Neuronal stem cell (in vitro differentiated cells): ENCODE measurements around the gene SCN1A.

Experiments
- DNase-seq: peaks from one replicate; pipeline ENCODE4 v3.0.0-alpha.2; 2013; ENCODE audit warnings: low spot score
- H2AFZ ChIP-seq: one replicate; pipeline ENCODE4 v1.6.1; 2013; ENCODE audit warnings: mild to moderate bottlenecking, low read length, inconsistent platforms
- H2AK5ac ChIP-seq: 2 replicates; pipeline ENCODE4 v1.6.1; 2013; ENCODE audit warnings: low read depth, mild to moderate bottlenecking, inconsistent platforms, low read length, moderate library complexity, mixed read lengths
- H2BK120ac ChIP-seq: 2 replicates; pipeline ENCODE4 v1.6.1; 2013; ENCODE audit warnings: low read depth, mild to moderate bottlenecking, inconsistent platforms, low read length, moderate library complexity, mixed read lengths
- H2BK12ac ChIP-seq: one replicate; pipeline ENCODE4 v1.6.1; 2013; ENCODE audit warnings: low read length, inconsistent platforms
- H2BK15ac ChIP-seq: 2 replicates; pipeline ENCODE4 v1.6.1; 2013; ENCODE audit warnings: mild to moderate bottlenecking, low read length, inconsistent platforms, mixed read lengths
- H2BK5ac ChIP-seq: one replicate; pipeline ENCODE4 v1.6.1; 2013; ENCODE audit warnings: inconsistent platforms, mild to moderate bottlenecking, low read length, moderate library complexity
- H3K14ac ChIP-seq: one replicate; pipeline ENCODE4 v1.6.1; 2013; ENCODE audit warnings: low read length, inconsistent platforms
- H3K18ac ChIP-seq: 2 replicates; pipeline ENCODE4 v1.6.1; 2013; ENCODE audit warnings: low read length, inconsistent platforms
- H3K23ac ChIP-seq: 2 replicates; pipeline ENCODE4 v1.6.1; 2013; ENCODE audit warnings: low read depth, mild to moderate bottlenecking, mixed read lengths, low read length, inconsistent platforms; ENCODE audit not compliant: poor library complexity
- H3K27ac ChIP-seq: replicated peaks from 3 replicates; pipeline ENCODE4 v1.5.1; 2013; ENCODE audit warnings: low read length, inconsistent platforms
- H3K27me3 ChIP-seq, 3 experiments: 2 replicates each; pipeline ENCODE4 v1.6.1; 2013; ENCODE audit warnings: low read length in 3 of 3, mild to moderate bottlenecking in 2 of 3, inconsistent platforms in 1 of 3, low read depth in 1 of 3, mixed read lengths in 1 of 3, moderate library complexity in 1 of 3; ENCODE audit not compliant: control insufficient read depth in 3 of 3, insufficient read depth in 3 of 3
- H3K36me3 ChIP-seq, 2 donors: replicated peaks in 1 of 2; 2 replicates each; pipeline ENCODE4 v1.6.1; 2013; ENCODE audit warnings: low read length in 2 of 2; ENCODE audit not compliant: control insufficient read depth in 2 of 2, insufficient read depth in 2 of 2
- H3K4ac ChIP-seq: 2 replicates; pipeline ENCODE4 v1.6.1; 2013; ENCODE audit warnings: inconsistent platforms, mild to moderate bottlenecking, low read length, moderate library complexity
- H3K4me1 ChIP-seq, 2 donors: 1 replicate in 1 of 2; 2 replicates in 1 of 2; pipeline ENCODE4 v1.6.1; 2013; ENCODE audit warnings: low read length in 2 of 2, low read depth in 1 of 2; ENCODE audit not compliant: control insufficient read depth in 2 of 2, insufficient read depth in 1 of 2
- H3K4me2 ChIP-seq: one replicate; pipeline ENCODE4 v1.6.1; 2013; ENCODE audit warnings: mild to moderate bottlenecking, low read length, inconsistent platforms; ENCODE audit not compliant: insufficient read depth, poor library complexity, severe bottlenecking
- H3K4me3 ChIP-seq, 2 donors: 2 replicates each; pipeline ENCODE4 v1.5.1; 2013; ENCODE audit warnings: low read length in 2 of 2, mild to moderate bottlenecking in 2 of 2, inconsistent platforms in 1 of 2, moderate library complexity in 1 of 2
- H3K79me1 ChIP-seq: one replicate; pipeline ENCODE4 v1.6.1; 2013; ENCODE audit warnings: low read depth, mild to moderate bottlenecking, inconsistent platforms, low read length, moderate library complexity
- H3K9ac ChIP-seq: one replicate; pipeline ENCODE4 v1.6.1; 2013; ENCODE audit warnings: mild to moderate bottlenecking, low read depth, low read length, inconsistent platforms; ENCODE audit not compliant: poor library complexity
- H3K9me3 ChIP-seq, 2 donors: replicated peaks in 1 of 2; 2 replicates each; pipeline versions ENCODE3 to v1.6.1; 2013; ENCODE audit warnings: low read length in 2 of 2, mild to moderate bottlenecking in 2 of 2, inconsistent platforms in 1 of 2, low read depth in 1 of 2, mixed read lengths in 1 of 2, moderate library complexity in 1 of 2; ENCODE audit not compliant: control insufficient read depth in 2 of 2, insufficient read depth in 1 of 2
- H4K8ac ChIP-seq: one replicate; pipeline ENCODE4 v1.6.1; 2013; ENCODE audit warnings: low read depth, mild to moderate bottlenecking, inconsistent platforms, low read length, moderate library complexity
- H4K91ac ChIP-seq: one replicate; pipeline ENCODE4 v1.6.1; 2013; ENCODE audit warnings: low read length, low read depth, mild to moderate bottlenecking, inconsistent platforms; ENCODE audit not compliant: poor library complexity
- WGBS, 2 donors: extraction: QIAGEN DNeasy Blood & Tissue Kit; methylation state at CpG; one replicate each; pipeline ENCODE4 v1.1.7; 2013; ENCODE audit warnings: missing lambda C conversion rate in 2 of 2, mixed read lengths in 1 of 2; ENCODE audit not compliant: insufficient read length in 2 of 2, insufficient replicate concordance in 1 of 2; ENCODE audit errors: extremely low coverage in 2 of 2; 5-methylcytosine and 5-hydroxymethylcytosine counted together

The SCN1A gene

DNA sequence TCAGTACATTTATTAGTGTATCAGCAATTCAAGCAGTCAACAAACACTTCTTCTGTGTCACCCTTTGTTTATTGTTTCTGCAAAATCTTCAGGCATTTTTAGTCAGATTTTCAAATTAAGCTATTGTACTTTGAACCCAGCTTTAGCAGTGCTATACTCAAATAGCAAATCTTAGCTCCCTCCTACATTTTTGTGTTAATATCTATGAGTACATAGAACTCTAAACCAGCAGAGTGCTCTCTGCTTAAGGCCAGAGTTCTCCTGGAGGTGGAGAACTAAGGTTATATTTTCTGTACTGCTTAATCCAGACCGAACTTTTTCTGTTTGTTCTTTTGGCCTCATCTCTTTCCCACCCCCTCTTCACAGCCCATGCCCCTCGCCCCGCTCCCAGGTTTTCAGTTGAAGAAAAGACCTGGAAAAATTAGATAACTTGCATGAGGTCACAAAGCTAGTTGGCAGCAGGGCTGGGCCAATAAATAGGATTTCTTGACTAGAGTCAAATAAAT is 29.2 kb upstream of the SCN1A start:
- Histone ChIP-seq H3K4me2 (no peak overlapping the region), H3K4me1 (no peaks in the 10 kb centered on the region), H3K79me1 (no peaks in the 10 kb centered on the region), H2BK15ac (no peak overlapping the region), H3K18ac (no peak overlapping the region), H4K8ac (no peak overlapping the region), H2AK5ac (no peak overlapping the region), H2BK120ac (no peak overlapping the region), H3K27ac (no peak overlapping the region), H3K4ac (no peak overlapping the region), H3K9ac (no peak overlapping the region), H2AFZ (no peak overlapping the region), H4K91ac (no peak overlapping the region), H2BK12ac (no peak overlapping the region), H3K23ac (no peak overlapping the region), H3K4me3 (no peak overlapping the region), H2BK5ac (no peak overlapping the region), H3K9me3 (no peaks in the 10 kb centered on the region), H3K36me3 (no peaks in the 10 kb centered on the region), H3K14ac (no peak overlapping the region), H3K27me3 (no peaks in the 10 kb centered on the region)
- WGBS, 2 donors = no CpG with 5 or more reads among the region's 3 CpGs
- no peak for DNase-seq

DNA sequence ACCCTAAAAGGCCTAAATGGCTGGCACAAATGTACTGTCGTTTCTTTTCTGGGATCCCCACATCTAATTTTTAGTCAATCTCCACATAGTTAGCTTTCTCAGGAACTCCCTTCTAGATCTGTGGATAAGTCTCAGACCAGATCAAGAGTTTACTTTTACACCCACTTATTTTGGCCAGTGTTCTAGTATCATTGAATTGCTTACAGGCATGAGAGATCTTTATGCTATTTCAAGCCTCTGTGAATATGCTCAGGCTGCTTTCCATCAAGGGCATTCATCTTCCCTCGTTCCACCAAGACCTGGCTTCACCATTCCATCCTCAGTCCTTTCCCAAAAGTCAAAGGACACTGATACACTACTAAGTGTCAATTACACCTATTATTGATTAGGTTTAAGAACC is 27.8 kb upstream of the SCN1A start:
- no peak overlapping the region for H4K91ac ChIP-seq
- H3K14ac ChIP-seq = no peak overlapping the region
- no peak overlapping the region for H3K4me3 ChIP-seq
- no peaks in the 10 kb centered on the region for H3K9me3 ChIP-seq
- H2BK5ac ChIP-seq = no peak overlapping the region
- no peak overlapping the region for H4K8ac ChIP-seq
- DNase-seq = no peak
- H2AK5ac ChIP-seq = no peak overlapping the region
- no peak overlapping the region for H3K18ac ChIP-seq
- H3K9ac ChIP-seq = no peak overlapping the region
- H3K23ac ChIP-seq = no peak overlapping the region
- H3K4ac ChIP-seq = no peak overlapping the region
- H2BK15ac ChIP-seq = no peak overlapping the region
- no peaks in the 10 kb centered on the region for H3K36me3 ChIP-seq
- no peak overlapping the region for H3K4me2 ChIP-seq
- no peak overlapping the region for H2BK120ac ChIP-seq
- H3K27ac ChIP-seq = no peak overlapping the region
- no CpG with 5 or more reads among the region's 2 CpGs for WGBS, 2 donors
- no peaks in the 10 kb centered on the region for H3K4me1 ChIP-seq
- H2AFZ ChIP-seq = no peak overlapping the region
- no peaks in the 10 kb centered on the region for H3K27me3 ChIP-seq
- no peak overlapping the region for H2BK12ac ChIP-seq
- no peaks in the 10 kb centered on the region for H3K79me1 ChIP-seq

DNA sequence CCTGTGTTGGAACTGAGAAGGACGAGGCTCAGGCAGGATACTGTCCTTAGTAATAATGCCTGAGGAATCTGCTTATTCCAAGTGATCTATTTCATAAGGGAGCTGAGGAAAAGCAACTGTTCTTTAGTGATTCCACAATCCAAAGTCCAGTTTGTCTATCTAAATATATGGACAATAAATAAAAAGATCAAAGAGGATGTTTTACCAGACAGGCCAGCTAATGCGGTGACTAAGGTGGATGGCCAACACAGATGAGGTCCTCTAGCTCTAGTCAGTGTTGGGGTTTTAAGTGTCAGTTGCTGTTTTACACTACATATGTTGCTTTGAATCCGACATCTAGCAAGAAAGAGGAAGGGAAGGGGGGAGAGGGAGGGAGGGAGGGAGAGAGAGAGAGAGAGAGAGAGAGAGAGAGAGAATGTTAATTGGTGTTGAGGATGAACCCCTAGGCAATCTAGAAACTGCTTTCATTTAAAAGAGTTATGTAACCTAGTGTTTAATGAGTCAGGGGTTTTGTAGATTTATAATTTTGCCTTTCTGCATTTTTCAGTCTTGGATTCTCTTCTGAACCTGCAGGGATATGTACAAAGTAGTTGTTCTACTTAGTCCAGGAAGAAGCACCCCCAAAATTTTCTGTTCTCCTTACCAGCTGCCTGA is 27.0 kb upstream of the SCN1A start:
- Histone ChIP-seq H3K36me3 (no peaks in the 10 kb centered on the region), H2AK5ac (no peak overlapping the region), H3K27me3 (no peaks in the 10 kb centered on the region), H3K18ac (no peak overlapping the region), H2BK15ac (no peak overlapping the region), H3K9ac (no peak overlapping the region), H3K79me1 (no peaks in the 10 kb centered on the region), H2BK12ac (no peak overlapping the region), H2AFZ (no peak overlapping the region), H2BK120ac (no peak overlapping the region), H3K23ac (no peak overlapping the region), H3K14ac (no peak overlapping the region), H3K9me3 (no peaks in the 10 kb centered on the region), H3K4me1 (no peaks in the 10 kb centered on the region), H4K91ac (no peak overlapping the region), H3K4me2 (no peak overlapping the region), H3K27ac (no peak overlapping the region), H2BK5ac (no peak overlapping the region), H3K4me3 (no peak overlapping the region), H4K8ac (no peak overlapping the region), H3K4ac (no peak overlapping the region)
- no peak for DNase-seq
- WGBS, 2 donors = no CpG with 5 or more reads among the region's 3 CpGs

DNA sequence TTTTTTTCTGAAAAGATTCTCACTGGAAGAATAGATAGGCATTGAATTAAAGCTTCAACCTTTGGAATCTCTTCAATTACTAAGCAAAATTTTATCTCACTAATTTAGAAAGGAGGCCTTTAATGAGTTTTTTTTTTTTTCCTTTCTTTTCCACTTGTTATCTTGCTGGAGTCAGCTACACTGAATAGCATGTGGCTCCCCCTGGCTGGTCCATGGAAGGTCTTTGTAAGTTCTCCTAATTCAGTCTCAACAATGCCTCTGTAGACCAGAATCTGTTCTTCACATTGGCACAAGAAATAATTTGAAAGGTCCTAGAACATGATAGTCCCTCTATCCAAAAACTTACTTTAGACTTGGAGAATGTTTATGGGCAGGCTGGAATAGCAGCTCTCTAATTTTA is 24.2 kb upstream of the SCN1A start:
- DNase-seq = no peak
- Histone ChIP-seq H3K14ac (no peak overlapping the region), H2BK120ac (no peak overlapping the region), H3K4me3 (no peak overlapping the region), H3K27ac (no peak overlapping the region), H2BK12ac (no peak overlapping the region), H2AFZ (no peak overlapping the region), H3K4me2 (no peak overlapping the region), H3K4ac (no peak overlapping the region), H3K27me3 (no peaks in the 10 kb centered on the region), H3K79me1 (no peaks in the 10 kb centered on the region), H3K9me3 (no peaks in the 10 kb centered on the region), H3K23ac (no peak overlapping the region), H3K9ac (no peak overlapping the region), H2BK5ac (no peak overlapping the region), H4K91ac (no peak overlapping the region), H3K36me3 (no peaks in the 10 kb centered on the region), H3K4me1 (no peaks in the 10 kb centered on the region), H4K8ac (no peak overlapping the region), H2BK15ac (no peak overlapping the region), H3K18ac (no peak overlapping the region), H2AK5ac (no peak overlapping the region)
